Stimulated activated CD8-positive, alpha-beta memory T cell treated with anti-CD3 and anti-CD28 coated beads, Interleukin-4, amount 100 ng/mL, for 4 hours (primary cell): ENCODE data around the gene RHOB.
A peak's percentile ranks its signal among the peaks of the same experiment; 100 is the strongest.
"Not testable (repeated sequence)": the region's sequence is repeated elsewhere in the genome, so short reads cannot be mapped to it uniquely, and the experiment has no call there.

Experiments used
- DNase-seq, 2 donors: peaks; one replicate each; pipeline ENCODE4 v3.0.0-alpha.2; 2020; ENCODE audit warnings: low read depth in 2 of 2, low spot score in 1 of 2

RHOB gene

DNA sequence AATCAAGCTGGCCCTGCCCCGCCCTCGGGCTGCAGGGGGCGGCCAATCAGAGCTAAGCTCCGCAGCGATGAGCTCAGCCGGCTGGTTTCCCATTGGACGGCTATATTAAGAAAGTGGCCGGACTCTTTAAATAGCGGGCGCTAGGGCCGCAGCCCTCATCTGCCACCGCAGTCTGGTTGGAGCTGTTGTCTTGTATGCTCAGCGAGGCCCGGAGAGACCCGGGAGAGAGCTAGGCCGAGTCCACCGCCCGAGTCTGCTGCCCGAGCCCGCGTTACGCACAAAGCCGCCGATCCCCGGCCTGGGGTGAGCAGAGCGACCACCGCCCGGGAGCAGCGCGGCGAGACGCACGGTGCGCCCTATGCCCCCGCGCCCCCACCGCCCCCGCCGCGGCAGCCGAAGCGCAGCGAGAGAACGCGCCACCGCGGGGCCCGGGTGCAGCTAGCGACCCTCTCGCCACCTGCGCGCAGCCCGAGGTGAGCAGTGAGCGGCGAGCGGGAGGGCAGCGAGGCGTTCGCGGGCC lies at the start of gene RHOB:
TSS of gene RHOB (plus strand) at position 158 of the 520 bp plus-strand sequence. CDS start 392 bp downstream, outside the sequence.
- DNase-seq, result peak; percentile 64 to 83

DNA sequence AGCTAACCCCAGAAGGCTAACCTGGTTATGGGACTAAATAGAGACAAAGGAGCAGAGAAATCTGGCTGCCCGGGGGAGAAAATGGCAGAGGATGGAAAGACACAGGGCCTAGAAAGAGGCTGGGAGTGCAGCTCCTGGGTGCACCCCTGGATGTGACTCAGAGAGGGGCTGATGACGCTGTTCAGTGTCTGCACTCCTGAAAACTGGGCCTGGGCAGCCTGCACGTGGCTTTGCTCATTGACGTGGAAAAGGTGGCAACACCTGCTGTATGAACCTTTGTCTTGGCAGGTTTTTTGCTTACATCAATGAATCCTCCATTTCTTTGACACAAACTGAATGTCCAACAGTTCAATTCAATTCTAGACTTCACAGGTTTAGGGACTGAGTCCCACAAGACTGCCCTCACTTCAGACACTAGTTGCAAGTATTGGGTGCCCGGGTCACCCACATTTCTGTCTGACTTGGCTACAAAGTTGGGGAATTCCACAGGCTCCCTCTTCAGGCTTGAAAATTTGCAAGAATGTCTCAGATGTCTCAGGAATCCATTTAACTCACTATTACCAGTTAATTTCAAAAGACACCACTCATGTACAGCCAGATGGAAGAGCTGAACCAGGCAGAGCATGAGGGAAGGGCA lies 48.9 kb upstream of the RHOB start:
- no peak for DNase-seq

DNA sequence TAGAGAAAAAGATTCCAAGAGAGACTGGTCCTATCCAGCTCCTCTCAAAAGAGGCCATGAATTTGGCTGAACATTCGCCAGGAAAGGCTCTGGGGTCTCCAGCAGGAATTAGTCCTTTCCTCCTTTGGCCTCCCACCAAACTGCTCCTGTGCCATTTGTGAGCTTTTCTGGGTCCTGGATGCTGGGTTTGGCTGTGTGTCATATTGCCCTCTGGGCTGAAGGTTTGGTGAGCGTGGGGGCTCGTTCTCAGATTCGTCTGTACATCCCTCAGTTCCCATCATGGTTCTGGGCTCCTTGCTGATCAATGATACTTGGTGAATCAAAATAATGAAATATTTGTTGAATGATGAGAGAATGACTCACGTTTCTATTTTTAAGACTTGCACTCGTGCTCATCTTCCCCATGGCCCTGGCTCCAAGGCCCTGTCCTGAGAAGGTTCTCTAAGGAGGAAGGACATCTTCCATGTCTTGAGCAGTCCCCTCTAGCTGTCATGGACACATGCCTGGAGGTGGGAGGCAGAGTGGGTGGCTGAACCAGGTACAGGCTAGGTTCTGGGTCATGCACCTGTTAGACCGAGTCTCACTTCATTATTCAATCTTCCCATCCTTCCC lies 47.8 kb upstream of the RHOB start:
- no peak for DNase-seq

GRCh38 chr2:20400306-20400705 lies 46.6 kb upstream of the RHOB start:
- no peak for DNase-seq

DNA sequence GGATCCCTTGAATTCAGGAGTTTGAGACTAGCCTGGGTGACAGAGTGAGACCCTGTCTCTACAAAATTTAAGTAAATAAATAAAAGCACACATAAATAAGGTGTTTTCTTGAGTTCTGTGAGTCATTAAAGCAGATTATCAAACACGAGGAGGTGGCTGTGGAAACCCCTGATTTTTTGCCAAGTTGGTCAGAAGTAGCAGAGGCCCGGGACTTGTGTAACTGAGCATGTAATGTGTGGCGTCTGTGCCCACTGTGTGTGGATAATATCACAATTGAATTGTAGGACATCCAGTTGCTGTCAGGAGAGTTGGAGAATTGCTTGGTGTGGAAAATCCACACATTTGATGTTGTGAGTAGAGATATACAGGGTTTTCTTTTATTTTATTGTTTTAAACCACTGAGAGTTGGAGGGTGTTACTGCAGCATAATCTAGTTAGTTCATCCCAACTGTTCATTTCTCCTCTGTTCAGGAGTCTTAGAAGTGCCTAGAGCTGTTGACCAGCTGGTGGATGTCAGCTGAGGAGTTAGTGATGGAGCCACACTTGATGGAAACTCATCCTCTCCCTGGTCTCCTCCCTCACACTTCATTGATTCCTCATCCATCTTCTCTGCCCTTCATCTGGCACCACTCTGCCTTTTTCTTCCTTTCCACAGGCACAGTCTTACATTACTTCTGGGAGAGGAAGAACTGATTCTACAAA lies 45.9 kb upstream of the RHOB start:
- no peak for DNase-seq

- no peak for DNase-seq
These were observed 45.4 kb upstream of the RHOB start for GRCh38 chr2:20401489-20401835.

GRCh38 chr2:20403774-20404312 lies 43.0 kb upstream of the RHOB start:
- DNase-seq, result no peak

GRCh38 chr2:20404950-20405349 lies 41.9 kb upstream of the RHOB start:
- DNase-seq, result no peak

DNA sequence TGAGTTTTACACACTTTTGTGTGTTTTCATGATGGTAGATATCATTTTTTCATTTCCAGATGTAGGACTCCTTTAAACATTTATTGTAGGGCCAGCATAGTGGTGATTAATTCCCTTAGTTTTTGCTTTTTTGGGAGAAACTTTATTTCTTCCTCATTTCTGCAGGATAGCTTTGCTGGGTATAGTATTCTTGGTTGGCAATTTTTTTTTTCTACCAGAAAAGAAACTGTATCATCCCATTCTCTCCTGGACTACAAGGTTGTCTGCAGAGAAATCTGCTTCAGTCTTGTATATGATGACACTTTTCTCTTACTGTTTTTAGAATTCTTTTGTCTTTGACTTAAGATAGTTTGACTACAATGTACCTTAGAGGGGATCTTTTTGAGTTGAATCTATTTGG lies 37.8 kb upstream of the RHOB start:
- DNase-seq, result no peak

- no peak for DNase-seq
These were observed 36.2 kb upstream of the RHOB start for GRCh38 chr2:20410556-20411277.

DNA sequence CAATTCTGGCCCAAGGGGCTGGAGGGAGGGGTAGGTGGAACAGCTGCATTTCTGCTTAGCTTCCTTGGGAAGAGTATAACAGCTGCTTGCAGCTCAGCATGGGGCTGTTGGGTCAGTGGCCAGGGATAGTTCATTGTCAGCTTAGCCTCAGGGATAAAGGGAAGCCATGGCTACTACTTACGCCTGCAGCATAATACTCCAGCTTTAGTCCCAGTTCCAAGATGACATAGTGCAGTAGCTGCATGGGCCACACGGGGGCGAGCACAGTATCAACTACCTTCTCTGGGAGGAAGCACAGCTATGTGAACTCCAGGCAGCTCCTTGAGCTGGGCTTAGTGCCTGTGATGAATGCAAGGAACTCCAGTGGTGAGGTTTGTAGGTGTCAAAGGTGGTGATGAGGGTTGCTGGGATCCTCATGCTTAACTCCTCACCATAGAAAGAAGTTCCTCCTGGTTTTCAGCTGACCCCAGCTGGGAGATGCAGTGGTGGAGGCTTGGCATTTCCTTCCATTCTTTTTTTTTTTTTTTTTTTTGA lies 35.4 kb upstream of the RHOB start:
- peak; percentile 29 to 49 for DNase-seq

DNA sequence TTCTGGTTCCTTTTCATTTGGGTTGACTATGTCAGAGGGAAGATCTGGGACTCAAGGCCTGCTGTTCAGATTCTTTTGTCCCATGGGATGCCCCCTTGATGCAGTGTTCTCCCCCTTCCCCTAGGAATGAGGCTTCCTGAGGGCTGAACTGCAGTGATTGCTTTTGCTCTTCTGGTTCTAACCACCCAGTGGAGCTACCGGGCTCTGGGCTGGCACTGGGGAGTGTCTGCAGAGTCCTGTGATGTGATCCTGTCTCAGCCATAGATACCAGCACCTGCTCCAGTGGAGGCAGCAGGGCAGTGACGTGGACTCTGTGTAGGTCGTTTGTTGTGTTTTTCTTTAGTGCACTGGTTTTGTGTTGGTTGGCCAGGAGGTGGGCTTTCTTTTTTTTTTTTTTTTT lies 32.1 kb upstream of the RHOB start:
- DNase-seq, result no peak

- DNase-seq, result no peak
These were observed 31.4 kb upstream of the RHOB start for GRCh38 chr2:20415511-20415918.

- DNase-seq, result no peak
These were observed 30.2 kb upstream of the RHOB start for GRCh38 chr2:20416723-20417122.

DNA sequence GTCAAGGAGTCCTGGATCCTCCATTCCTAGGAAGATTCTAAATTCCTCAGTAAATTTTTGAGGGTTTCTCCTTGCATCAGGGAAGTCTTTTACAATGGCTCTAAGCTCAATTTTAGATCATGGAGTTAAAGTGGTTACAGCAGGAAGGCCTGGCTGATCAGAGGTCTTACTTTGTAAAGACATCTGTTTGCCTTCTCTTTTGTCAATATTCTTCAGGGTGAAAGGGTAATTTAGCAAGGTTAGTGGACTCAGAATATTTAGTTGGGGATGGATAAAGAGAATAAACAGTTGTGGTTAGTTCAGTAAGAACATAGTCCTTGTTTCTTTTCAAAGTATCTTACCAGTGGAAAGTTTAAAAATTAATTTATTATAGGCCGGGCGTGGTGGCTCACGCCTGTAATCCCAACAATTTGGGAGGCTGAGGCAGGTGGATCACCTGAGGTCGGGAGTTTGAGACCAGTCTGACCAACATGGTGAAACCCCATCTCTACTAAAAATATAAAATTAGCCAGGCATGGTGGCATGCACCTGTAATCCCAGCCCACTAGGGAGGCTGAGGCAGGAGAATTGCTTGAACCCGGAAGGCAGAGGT lies 29.5 kb upstream of the RHOB start:
- not testable (repeated sequence) for DNase-seq

- DNase-seq, result no peak
These were observed 28.4 kb upstream of the RHOB start for GRCh38 chr2:20418519-20418918.

GRCh38 chr2:20419007-20419576 lies 27.8 kb upstream of the RHOB start:
- DNase-seq, result no peak

GRCh38 chr2:20419752-20420151 lies 27.1 kb upstream of the RHOB start:
- no peak for DNase-seq

DNA sequence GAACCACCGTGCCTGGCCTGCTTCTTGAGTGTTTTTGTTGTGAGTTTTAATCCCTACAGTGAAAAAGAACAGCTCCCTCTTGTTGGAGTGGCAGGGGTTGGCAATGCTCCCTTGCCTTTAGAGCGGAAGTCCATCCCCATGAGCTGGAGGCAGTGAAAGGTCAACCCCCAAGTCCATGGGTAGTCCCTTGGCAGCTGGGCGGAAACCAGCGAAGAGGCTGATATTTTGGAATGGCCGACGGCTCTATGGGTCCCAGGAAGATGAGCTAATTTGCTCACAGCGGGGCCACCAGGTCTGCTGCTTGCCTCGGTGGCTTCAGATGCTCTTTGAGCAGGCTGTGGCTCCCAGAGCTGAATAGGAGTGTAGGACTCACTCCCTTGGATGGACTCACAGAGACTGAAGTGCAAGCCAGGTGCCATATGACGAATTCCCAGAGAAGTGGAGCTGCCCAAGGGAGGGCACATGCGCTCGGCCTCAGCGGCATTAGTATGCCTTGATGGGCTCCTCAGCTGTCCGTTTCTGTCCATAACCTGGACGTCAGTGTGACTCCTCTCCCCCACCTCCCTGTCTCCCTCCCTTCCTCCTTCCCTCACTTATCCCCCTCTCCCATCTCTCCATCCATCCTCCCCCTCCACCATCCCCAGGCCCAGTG lies 25.4 kb upstream of the RHOB start:
- no peak for DNase-seq

DNA sequence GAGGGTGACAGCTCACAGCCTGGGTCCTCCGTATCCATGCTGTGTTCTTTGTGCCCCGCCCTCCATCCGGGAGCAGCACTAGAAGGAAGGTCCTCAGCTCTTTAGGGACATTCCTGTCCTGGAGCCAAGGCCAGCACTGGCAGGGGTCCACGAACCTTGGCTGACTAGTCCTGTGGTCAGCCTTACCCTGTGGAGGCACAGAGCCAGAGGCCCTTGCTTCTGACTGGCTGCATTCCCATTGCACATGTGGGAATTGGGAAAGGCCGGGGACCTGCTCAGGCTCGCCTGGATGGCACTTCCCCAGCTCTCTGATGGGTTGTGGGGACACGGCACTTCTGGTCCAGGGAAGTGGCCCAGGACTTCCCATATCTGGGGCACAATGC lies 24.9 kb upstream of the RHOB start:
- DNase-seq, result no peak
